Measurements from ENCODE around the gene LFNG.
A peak's percentile ranks its signal among the peaks of the same experiment; 100 is the strongest.

The LFNG gene

GRCh38 chr7:2566890-2567678 lies 47.5 kb downstream of the LFNG start:
- peak overlapping the region in 2 of 3 experiments; percentile 16 to 48 for H3K27ac Mint-ChIP-seq
- H3K4me1 Mint-ChIP-seq = peaks cover 12% of the 10 kb centered on the region
- no peak for TF ChIP-seq CTCF (IDR thresholded peaks at IDR 0.05; ENCODE audit: unreplicated experiment in 3 of 3)
- peaks cover 8% of the 10 kb centered on the region for H3K36me3 Mint-ChIP-seq (ENCODE audit: low read depth)
- peak overlapping the region in 2 of 3 experiments; percentile 13 to 16 for H3K4me3 Mint-ChIP-seq
- peaks cover 4% of the 10 kb centered on the region for H3K27me3 Mint-ChIP-seq (ENCODE audit: low read depth)
- no peaks in the 10 kb centered on the region for H3K9me3 Mint-ChIP-seq

GRCh38 chr7:2567679-2568278 lies 48.2 kb downstream of the LFNG start:
- Mint-ChIP-seq H3K27ac (peak overlapping the region in 1 of 3 experiments; percentile 24), H3K4me3 (no peak overlapping the region), H3K36me3 (ENCODE audit: low read depth) (peaks cover 8% of the 10 kb centered on the region), H3K9me3 (no peaks in the 10 kb centered on the region), H3K27me3 (ENCODE audit: low read depth) (peaks cover 4% of the 10 kb centered on the region), H3K4me1 (peaks cover 12% of the 10 kb centered on the region)
- peak; percentile 54 to 57 (median 54) for TF ChIP-seq CTCF (IDR thresholded peaks at IDR 0.05; ENCODE audit: unreplicated experiment in 3 of 3)

- H3K9me3 Mint-ChIP-seq = no peaks in the 10 kb centered on the region
- peaks cover 12% of the 10 kb centered on the region for H3K4me1 Mint-ChIP-seq
- peaks cover 4% of the 10 kb centered on the region for H3K27me3 Mint-ChIP-seq (ENCODE audit: low read depth)
- no peak overlapping the region for H3K4me3 Mint-ChIP-seq
- peaks cover 12% of the 10 kb centered on the region for H3K36me3 Mint-ChIP-seq (ENCODE audit: low read depth)
- H3K27ac Mint-ChIP-seq = no peak overlapping the region
- TF ChIP-seq CTCF (IDR thresholded peaks at IDR 0.05; ENCODE audit: unreplicated experiment in 3 of 3) = no peak
Observed at GRCh38 chr7:2568521-2569223, 49.1 kb downstream of the LFNG start.

GRCh38 chr7:2569421-2569820 lies 49.8 kb downstream of the LFNG start:
- H3K36me3 Mint-ChIP-seq (ENCODE audit: low read depth) = peaks cover 19% of the 10 kb centered on the region
- TF ChIP-seq CTCF (IDR thresholded peaks at IDR 0.05; ENCODE audit: unreplicated experiment in 3 of 3) = no peak
- no peak overlapping the region for H3K27ac Mint-ChIP-seq
- H3K4me1 Mint-ChIP-seq = peaks cover 12% of the 10 kb centered on the region
- H3K27me3 Mint-ChIP-seq (ENCODE audit: low read depth) = peaks cover 4% of the 10 kb centered on the region
- H3K4me3 Mint-ChIP-seq = no peak overlapping the region
- no peaks in the 10 kb centered on the region for H3K9me3 Mint-ChIP-seq

GRCh38 chr7:2570021-2570420 lies 50.4 kb downstream of the LFNG start:
- Mint-ChIP-seq H3K36me3 (ENCODE audit: low read depth) (peaks cover 25% of the 10 kb centered on the region), H3K4me3 (no peak overlapping the region), H3K27ac (peak overlapping the region in 1 of 3 experiments; percentile 37), H3K27me3 (ENCODE audit: low read depth) (peaks cover 1% of the 10 kb centered on the region), H3K4me1 (peaks cover 9% of the 10 kb centered on the region), H3K9me3 (no peaks in the 10 kb centered on the region)
- no peak for TF ChIP-seq CTCF (IDR thresholded peaks at IDR 0.05; ENCODE audit: unreplicated experiment in 3 of 3)

Data from nephron (organoid).